Measurements from ENCODE around the gene TUT7.

DNA sequence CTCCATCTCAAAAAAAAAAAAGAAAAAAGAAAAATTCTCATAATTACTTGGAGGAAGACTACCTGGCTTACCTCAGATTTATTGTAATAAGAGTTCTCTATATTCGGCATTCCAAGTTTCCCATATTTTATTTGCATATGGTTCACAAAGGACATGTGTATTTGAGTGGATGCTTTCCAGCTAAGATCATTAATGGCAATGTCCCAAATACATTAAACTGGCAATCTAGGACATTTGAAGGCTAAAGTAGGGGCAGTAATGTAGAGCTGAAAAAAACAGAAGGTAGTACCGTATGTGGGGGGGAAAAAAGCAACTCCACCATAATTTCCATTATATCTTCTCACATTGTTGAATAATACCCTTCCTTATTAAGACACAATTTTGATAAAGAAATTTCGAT lies 4.9 kb downstream of the TUT7 start:
- TF ChIP-seq ZNF121 (CRISPR knock-in tag; IDR thresholded peaks at IDR 0.05) = no peak
- TF ChIP-seq, protein P1, sequence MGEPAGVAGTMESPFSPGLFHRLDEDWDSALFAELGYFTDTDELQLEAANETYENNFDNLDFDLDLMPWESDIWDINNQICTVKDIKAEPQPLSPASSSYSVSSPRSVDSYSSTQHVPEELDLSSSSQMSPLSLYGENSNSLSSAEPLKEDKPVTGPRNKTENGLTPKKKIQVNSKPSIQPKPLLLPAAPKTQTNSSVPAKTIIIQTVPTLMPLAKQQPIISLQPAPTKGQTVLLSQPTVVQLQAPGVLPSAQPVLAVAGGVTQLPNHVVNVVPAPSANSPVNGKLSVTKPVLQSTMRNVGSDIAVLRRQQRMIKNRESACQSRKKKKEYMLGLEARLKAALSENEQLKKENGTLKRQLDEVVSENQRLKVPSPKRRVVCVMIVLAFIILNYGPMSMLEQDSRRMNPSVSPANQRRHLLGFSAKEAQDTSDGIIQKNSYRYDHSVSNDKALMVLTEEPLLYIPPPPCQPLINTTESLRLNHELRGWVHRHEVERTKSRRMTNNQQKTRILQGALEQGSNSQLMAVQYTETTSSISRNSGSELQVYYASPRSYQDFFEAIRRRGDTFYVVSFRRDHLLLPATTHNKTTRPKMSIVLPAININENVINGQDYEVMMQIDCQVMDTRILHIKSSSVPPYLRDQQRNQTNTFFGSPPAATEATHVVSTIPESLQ (CRISPR knock-in tag; IDR thresholded peaks at IDR 0.05) = no peak
- TF ChIP-seq FOXK1 (CRISPR knock-in tag; IDR thresholded peaks at IDR 0.05) = no peak
- TF ChIP-seq CTCF (IDR thresholded peaks at IDR 0.05) = no peak
- TF ChIP-seq NR1H2 (CRISPR knock-in tag; IDR thresholded peaks at IDR 0.05) = no peak
- no peak for TF ChIP-seq ZBTB21 (CRISPR knock-in tag; IDR thresholded peaks at IDR 0.05; ENCODE audit: borderline replicate concordance)
- no peak for TF ChIP-seq MAX (CRISPR knock-in tag; IDR thresholded peaks at IDR 0.05)
